RWPE2 (cell line): ENCODE measurements around the gene IDH3B.
A peak's percentile ranks its signal among the peaks of the same experiment; 100 is the strongest.

Source experiments
- ATAC-seq: fragments of 200-7000 bp; cut with Tn5 transposase; 3 replicates; pipeline ENCODE4 v1.9.1; 2021; ENCODE audit warnings: low read depth
- DNase-seq: peaks from one replicate; pipeline ENCODE4 v3.0.0-alpha.2; 2020; ENCODE audit warnings: low spot score
- H3K27ac ChIP-seq: fragments of 450-650 bp; 2 replicates; pipeline ENCODE4 v1.5.1; 2017; ENCODE audit warnings: mild to moderate bottlenecking; ENCODE audit not compliant: poor library complexity, severe bottlenecking
- H3K27me3 ChIP-seq: fragments of 250-450 bp; sonication (Bioruptor Pico); 2 replicates; pipeline ENCODE4 v1.5.1; 2021; ENCODE audit warnings: mild to moderate bottlenecking, moderate library complexity; ENCODE audit not compliant: insufficient read depth, poor library complexity, severe bottlenecking
- H3K36me3 ChIP-seq: fragments of 250-450 bp; sonication (Bioruptor Pico); 2 replicates; pipeline ENCODE4 v1.5.1; 2020; ENCODE audit warnings: low read depth, mild to moderate bottlenecking, moderate library complexity
- H3K4me1 ChIP-seq: fragments of 250-450 bp; sonication (Bioruptor Pico); 2 replicates; pipeline ENCODE4 v1.5.1; 2021; ENCODE audit warnings: mild to moderate bottlenecking, moderate library complexity; ENCODE audit not compliant: insufficient read depth, poor library complexity, severe bottlenecking
- H3K4me3 ChIP-seq: fragments of 250-450 bp; sonication (Bioruptor Pico); 2 replicates; pipeline ENCODE4 v1.5.1; 2021; ENCODE audit warnings: mild to moderate bottlenecking, moderate library complexity; ENCODE audit not compliant: severe bottlenecking
- H3K9me3 ChIP-seq: fragments of 250-450 bp; sonication (Bioruptor Pico); 2 replicates; pipeline ENCODE4 v1.5.1; 2021; ENCODE audit warnings: mild to moderate bottlenecking, moderate library complexity; ENCODE audit not compliant: severe bottlenecking
- TF ChIP-seq, protein P1 (sequence below): fragments of 450-650 bp; IDR thresholded peaks from one replicate; pipeline ENCODE4 v1.5.1; 2017; ENCODE audit warnings: mild to moderate bottlenecking, moderate library complexity; ENCODE audit not compliant: poor library complexity, severe bottlenecking

IDH3B gene

DNA sequence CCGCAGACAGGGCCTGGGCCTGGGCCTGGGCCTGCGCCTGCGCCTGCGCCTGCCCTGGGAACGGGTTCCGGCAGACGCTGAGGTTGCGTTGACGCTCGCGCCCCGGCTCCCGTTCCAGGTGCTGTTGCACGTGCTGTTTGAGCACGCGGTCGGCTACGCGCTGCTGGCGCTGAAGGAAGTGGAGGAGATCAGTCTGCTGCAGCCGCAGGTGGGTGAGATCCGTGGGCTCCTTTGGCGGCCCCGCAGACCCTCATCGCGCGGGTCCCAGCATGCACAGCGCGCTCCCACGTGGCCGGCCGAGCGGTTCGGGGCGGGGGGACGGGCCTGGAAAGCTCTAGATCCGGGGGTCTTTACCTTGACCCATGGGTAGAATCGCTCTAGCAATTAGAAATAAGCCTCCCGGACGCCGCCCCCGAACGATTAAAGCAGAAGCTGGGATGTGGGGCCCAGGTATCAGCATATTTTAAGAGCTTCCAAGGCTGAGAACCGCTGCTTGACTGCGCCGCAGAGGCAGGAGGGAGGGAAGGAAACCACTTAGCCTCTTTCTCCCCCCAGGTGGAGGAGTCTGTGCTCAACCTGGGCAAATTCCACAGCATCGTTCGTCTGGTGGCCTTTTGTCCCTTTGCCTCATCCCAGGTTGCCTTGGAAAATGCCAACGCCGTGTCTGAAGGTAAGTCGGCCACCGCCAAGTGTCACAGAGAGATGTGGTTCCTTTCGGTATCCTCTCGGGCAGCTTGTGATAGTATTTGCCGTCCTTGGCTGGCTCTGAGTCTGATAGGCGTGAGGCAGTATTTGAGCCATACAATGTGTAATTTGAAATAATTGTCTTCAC, 11.1 kb downstream of the IDH3B start:
- Histone ChIP-seq H3K4me1 (peaks cover 4% of the 10 kb centered on the region), H3K27ac (peak overlapping the region; percentile 81), H3K36me3 (peaks cover 54% of the 10 kb centered on the region), H3K9me3 (no peaks in the 10 kb centered on the region), H3K27me3 (no peaks in the 10 kb centered on the region), H3K4me3 (peak overlapping the region; percentile 56)
- DNase-seq, result no peak
- TF ChIP-seq, protein P1, sequence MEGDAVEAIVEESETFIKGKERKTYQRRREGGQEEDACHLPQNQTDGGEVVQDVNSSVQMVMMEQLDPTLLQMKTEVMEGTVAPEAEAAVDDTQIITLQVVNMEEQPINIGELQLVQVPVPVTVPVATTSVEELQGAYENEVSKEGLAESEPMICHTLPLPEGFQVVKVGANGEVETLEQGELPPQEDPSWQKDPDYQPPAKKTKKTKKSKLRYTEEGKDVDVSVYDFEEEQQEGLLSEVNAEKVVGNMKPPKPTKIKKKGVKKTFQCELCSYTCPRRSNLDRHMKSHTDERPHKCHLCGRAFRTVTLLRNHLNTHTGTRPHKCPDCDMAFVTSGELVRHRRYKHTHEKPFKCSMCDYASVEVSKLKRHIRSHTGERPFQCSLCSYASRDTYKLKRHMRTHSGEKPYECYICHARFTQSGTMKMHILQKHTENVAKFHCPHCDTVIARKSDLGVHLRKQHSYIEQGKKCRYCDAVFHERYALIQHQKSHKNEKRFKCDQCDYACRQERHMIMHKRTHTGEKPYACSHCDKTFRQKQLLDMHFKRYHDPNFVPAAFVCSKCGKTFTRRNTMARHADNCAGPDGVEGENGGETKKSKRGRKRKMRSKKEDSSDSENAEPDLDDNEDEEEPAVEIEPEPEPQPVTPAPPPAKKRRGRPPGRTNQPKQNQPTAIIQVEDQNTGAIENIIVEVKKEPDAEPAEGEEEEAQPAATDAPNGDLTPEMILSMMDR, result no peak
- ATAC-seq, result peak; percentile 35

DNA sequence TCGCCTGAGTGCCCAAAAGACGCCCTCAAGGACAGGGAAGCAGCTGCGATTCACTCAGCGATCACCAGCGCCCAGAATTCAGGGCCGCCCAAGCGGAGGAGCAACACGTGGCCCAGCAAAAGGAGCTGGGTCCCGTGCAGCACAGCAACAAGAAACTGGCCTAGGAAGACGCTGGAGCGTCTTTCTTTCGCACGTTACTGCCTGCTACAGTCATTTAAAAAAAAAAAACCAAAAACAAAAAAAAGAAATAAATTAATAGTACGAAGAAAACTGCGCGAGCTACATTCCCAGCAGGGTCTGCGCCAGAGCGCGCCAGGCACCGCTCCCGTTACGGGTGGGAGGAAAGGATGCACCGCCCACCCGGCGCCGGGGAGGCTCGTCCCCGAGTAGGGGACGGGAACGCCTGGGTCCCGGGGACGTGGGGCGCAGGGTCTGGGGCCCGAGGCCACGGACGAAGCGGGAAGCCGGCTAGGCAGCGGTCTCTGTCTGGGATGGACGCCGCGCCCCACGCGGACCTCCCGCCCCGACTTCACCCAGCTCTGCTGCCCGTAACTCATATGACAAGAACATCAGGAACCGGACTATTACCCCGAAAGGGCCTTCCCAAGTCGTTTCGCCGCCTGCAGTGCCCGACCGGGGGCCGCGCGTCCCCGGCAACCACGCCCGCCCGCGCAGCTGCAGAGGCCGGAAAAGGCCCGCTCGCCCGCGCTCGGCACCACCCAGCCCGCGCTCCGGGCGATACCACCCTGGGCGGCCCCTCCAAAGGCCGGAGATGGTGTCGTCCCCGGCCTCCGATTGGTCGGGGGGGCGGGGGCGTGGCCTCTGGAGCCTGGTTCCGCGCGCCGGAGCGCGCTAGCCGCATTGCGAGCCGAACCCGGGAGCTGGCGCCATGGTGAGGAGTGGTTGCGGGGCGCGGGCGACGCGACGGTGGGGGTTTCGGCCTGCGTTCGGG, 12.0 kb downstream of the IDH3B start, which contains the start of gene NOP56:
Gene NOP56, plus strand, starts transcription at position 861 of the 952 bp plus-strand sequence. Its CDS starts 29 bp downstream, at position 890.
- H3K27ac ChIP-seq, result peak within 1 kb of the TSS; percentile 81
- peak within 1 kb of the TSS; percentile 56 for H3K4me3 ChIP-seq
- peaks cover 45% of the 10 kb centered on the region for H3K36me3 ChIP-seq
- H3K27me3 ChIP-seq, result no peaks in the 10 kb centered on the region
- TF ChIP-seq, protein P1, result no peak
- H3K9me3 ChIP-seq, result no peaks in the 10 kb centered on the region
- DNase-seq (peak; percentile 89), ATAC-seq (peak; percentile 90)
- peaks cover 4% of the 10 kb centered on the region for H3K4me1 ChIP-seq

DNA sequence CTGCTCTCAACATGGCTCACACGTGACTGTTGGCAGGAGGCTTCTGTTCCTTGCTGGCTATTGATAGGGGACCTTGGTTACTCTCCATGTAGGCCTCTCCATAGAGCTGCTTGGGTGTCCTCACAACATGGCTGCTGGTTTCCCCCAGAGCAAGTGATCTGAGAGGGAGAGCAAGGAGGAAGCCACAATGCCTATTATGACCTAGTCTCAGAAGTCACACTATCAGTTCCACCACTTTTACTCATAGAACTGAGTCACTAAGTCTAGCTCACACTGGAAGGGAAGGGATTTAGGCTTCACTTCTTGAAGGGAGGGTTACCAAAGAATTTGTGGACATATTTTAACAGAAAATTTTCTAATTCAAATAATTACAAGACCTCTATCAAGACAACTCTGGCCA, 20.3 kb downstream of the IDH3B start:
- TF ChIP-seq, protein P1, result no peak
- no peak overlapping the region for H3K4me3 ChIP-seq
- H3K9me3 ChIP-seq, result peaks cover 2% of the 10 kb centered on the region
- ATAC-seq (no peak), DNase-seq (no peak)
- H3K4me1 ChIP-seq, result no peaks in the 10 kb centered on the region
- H3K27ac ChIP-seq, result no peak overlapping the region
- no peaks in the 10 kb centered on the region for H3K36me3 ChIP-seq
- H3K27me3 ChIP-seq, result no peaks in the 10 kb centered on the region

DNA sequence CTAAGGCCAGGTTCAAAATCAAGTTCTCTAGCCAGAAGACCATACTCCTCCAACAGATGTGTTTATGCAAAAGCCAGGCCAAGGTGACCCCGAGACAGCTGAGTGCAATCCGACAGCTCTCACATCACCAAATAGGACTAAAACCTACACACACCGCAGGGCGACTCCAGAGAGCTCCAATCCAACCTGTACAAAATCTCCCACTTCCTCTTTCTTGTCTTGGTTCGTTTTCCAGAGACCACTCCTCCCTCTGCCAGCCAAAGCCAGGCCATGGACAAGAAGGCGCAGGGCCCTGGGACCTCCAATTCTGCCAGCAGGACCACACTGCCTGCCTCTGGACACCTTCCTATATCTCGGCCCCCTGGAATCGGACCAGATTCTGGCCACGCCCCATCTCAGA, 23.1 kb downstream of the IDH3B start:
- H3K4me1 ChIP-seq, result no peaks in the 10 kb centered on the region
- no peaks in the 10 kb centered on the region for H3K36me3 ChIP-seq
- H3K9me3 ChIP-seq, result peaks cover 2% of the 10 kb centered on the region
- no peak overlapping the region for H3K27ac ChIP-seq
- H3K4me3 ChIP-seq, result no peak overlapping the region
- no peak for ATAC-seq
- DNase-seq, result no peak
- TF ChIP-seq, protein P1, result no peak
- H3K27me3 ChIP-seq, result no peaks in the 10 kb centered on the region
